Measurements from ENCODE around the gene ARHGAP28. TPM values are rescaled to one million over a fixed set of nuclear protein-coding genes. Genes with fewer than 3 reads are reported as not detected.

The ARHGAP28 gene
- total RNA-seq, 1 experiment from 2014 or later: not detected

- no peak for TF ChIP-seq CTCF (IDR thresholded peaks at IDR 0.05; ENCODE audit: unreplicated experiment)
- H3K27ac Mint-ChIP-seq (ENCODE audit: unreplicated experiment): no peak overlapping the region
- H3K27me3 Mint-ChIP-seq (ENCODE audit: unreplicated experiment): peaks cover 26% of the 10 kb centered on the region
- H3K4me1 Mint-ChIP-seq (ENCODE audit: low read depth, unreplicated experiment): no peaks in the 10 kb centered on the region
- DNase-seq: no peak
- H3K4me3 Mint-ChIP-seq (ENCODE audit: low read depth, unreplicated experiment): no peak overlapping the region
- H3K36me3 Mint-ChIP-seq (ENCODE audit: insufficient read depth, unreplicated experiment): no peaks in the 10 kb centered on the region
- intact Hi-C loops (cut with micrococcal nuclease; ENCODE audit: unreplicated experiment): no loop called here
- BruUV-seq (replicated peaks): no TSS peak
- peaks cover 7% of the 10 kb centered on the region for H3K9me3 Mint-ChIP-seq (ENCODE audit: low read depth, unreplicated experiment)
- CTCF ChIA-PET: no interaction called here
Measured at GRCh38 chr18:6792391-6792790, 62.9 kb downstream of the ARHGAP28 start.

GRCh38 chr18:6793455-6793854 is 63.9 kb downstream of the ARHGAP28 start:
- Mint-ChIP-seq H3K27ac (ENCODE audit: unreplicated experiment) (no peak overlapping the region), H3K4me3 (ENCODE audit: low read depth, unreplicated experiment) (no peak overlapping the region), H3K9me3 (ENCODE audit: low read depth, unreplicated experiment) (peaks cover 3% of the 10 kb centered on the region), H3K27me3 (ENCODE audit: unreplicated experiment) (peaks cover 26% of the 10 kb centered on the region), H3K36me3 (ENCODE audit: insufficient read depth, unreplicated experiment) (no peaks in the 10 kb centered on the region), H3K4me1 (ENCODE audit: low read depth, unreplicated experiment) (no peaks in the 10 kb centered on the region)
- no peak for DNase-seq
- intact Hi-C loops (cut with micrococcal nuclease; ENCODE audit: unreplicated experiment): no loop called here
- BruUV-seq (replicated peaks): no TSS peak
- no peak for TF ChIP-seq CTCF (IDR thresholded peaks at IDR 0.05; ENCODE audit: unreplicated experiment)
- CTCF ChIA-PET: no interaction called here

GRCh38 chr18:6793986-6794385 is 64.5 kb downstream of the ARHGAP28 start:
- Mint-ChIP-seq H3K4me1 (ENCODE audit: low read depth, unreplicated experiment) (no peaks in the 10 kb centered on the region), H3K36me3 (ENCODE audit: insufficient read depth, unreplicated experiment) (no peaks in the 10 kb centered on the region), H3K4me3 (ENCODE audit: low read depth, unreplicated experiment) (no peak overlapping the region), H3K27me3 (ENCODE audit: unreplicated experiment) (peaks cover 26% of the 10 kb centered on the region), H3K27ac (ENCODE audit: unreplicated experiment) (no peak overlapping the region), H3K9me3 (ENCODE audit: low read depth, unreplicated experiment) (peaks cover 3% of the 10 kb centered on the region)
- CTCF ChIA-PET: no interaction called here
- DNase-seq: no peak
- no peak for TF ChIP-seq CTCF (IDR thresholded peaks at IDR 0.05; ENCODE audit: unreplicated experiment)
- intact Hi-C loops (cut with micrococcal nuclease; ENCODE audit: unreplicated experiment): no loop called here
- no TSS peak for BruUV-seq (replicated peaks)

- no peak for DNase-seq
- Mint-ChIP-seq H3K9me3 (ENCODE audit: low read depth, unreplicated experiment) (peaks cover 2% of the 10 kb centered on the region), H3K4me1 (ENCODE audit: low read depth, unreplicated experiment) (no peaks in the 10 kb centered on the region), H3K36me3 (ENCODE audit: insufficient read depth, unreplicated experiment) (no peaks in the 10 kb centered on the region), H3K27ac (ENCODE audit: unreplicated experiment) (no peak overlapping the region), H3K27me3 (ENCODE audit: unreplicated experiment) (peaks cover 21% of the 10 kb centered on the region), H3K4me3 (ENCODE audit: low read depth, unreplicated experiment) (no peak overlapping the region)
- no peak for TF ChIP-seq CTCF (IDR thresholded peaks at IDR 0.05; ENCODE audit: unreplicated experiment)
- intact Hi-C loops (cut with micrococcal nuclease; ENCODE audit: unreplicated experiment): no loop called here
- CTCF ChIA-PET: no interaction called here
- no TSS peak for BruUV-seq (replicated peaks)
Measured at GRCh38 chr18:6795307-6795706, 65.8 kb downstream of the ARHGAP28 start.

GRCh38 chr18:6796511-6796910 is 67.0 kb downstream of the ARHGAP28 start:
- no peak overlapping the region for H3K27ac Mint-ChIP-seq (ENCODE audit: unreplicated experiment)
- CTCF ChIA-PET: no interaction called here
- no peaks in the 10 kb centered on the region for H3K9me3 Mint-ChIP-seq (ENCODE audit: low read depth, unreplicated experiment)
- H3K4me1 Mint-ChIP-seq (ENCODE audit: low read depth, unreplicated experiment): no peaks in the 10 kb centered on the region
- intact Hi-C loops (cut with micrococcal nuclease; ENCODE audit: unreplicated experiment): no loop called here
- no peaks in the 10 kb centered on the region for H3K36me3 Mint-ChIP-seq (ENCODE audit: insufficient read depth, unreplicated experiment)
- no peak for TF ChIP-seq CTCF (IDR thresholded peaks at IDR 0.05; ENCODE audit: unreplicated experiment)
- no peak for DNase-seq
- no peak overlapping the region for H3K4me3 Mint-ChIP-seq (ENCODE audit: low read depth, unreplicated experiment)
- no TSS peak for BruUV-seq (replicated peaks)
- H3K27me3 Mint-ChIP-seq (ENCODE audit: unreplicated experiment): peaks cover 13% of the 10 kb centered on the region

Data from Calu3 (cell line).